RWPE2 (cell line): ENCODE measurements around the gene PKLR.
"Not testable (repeated sequence)": the region's sequence is repeated elsewhere in the genome, so short reads cannot be mapped to it uniquely, and the experiment has no call there.

Source experiments
- ATAC-seq: fragments of 200-7000 bp; cut with Tn5 transposase; 3 replicates; pipeline ENCODE4 v1.9.1; 2021; ENCODE audit warnings: low read depth
- DNase-seq: peaks from one replicate; pipeline ENCODE4 v3.0.0-alpha.2; 2020; ENCODE audit warnings: low spot score
- H3K27ac ChIP-seq: fragments of 450-650 bp; 2 replicates; pipeline ENCODE4 v1.5.1; 2017; ENCODE audit warnings: mild to moderate bottlenecking; ENCODE audit not compliant: poor library complexity, severe bottlenecking
- H3K27me3 ChIP-seq: fragments of 250-450 bp; sonication (Bioruptor Pico); 2 replicates; pipeline ENCODE4 v1.5.1; 2021; ENCODE audit warnings: mild to moderate bottlenecking, moderate library complexity; ENCODE audit not compliant: insufficient read depth, poor library complexity, severe bottlenecking
- H3K36me3 ChIP-seq: fragments of 250-450 bp; sonication (Bioruptor Pico); 2 replicates; pipeline ENCODE4 v1.5.1; 2020; ENCODE audit warnings: low read depth, mild to moderate bottlenecking, moderate library complexity
- H3K4me1 ChIP-seq: fragments of 250-450 bp; sonication (Bioruptor Pico); 2 replicates; pipeline ENCODE4 v1.5.1; 2021; ENCODE audit warnings: mild to moderate bottlenecking, moderate library complexity; ENCODE audit not compliant: insufficient read depth, poor library complexity, severe bottlenecking
- H3K4me3 ChIP-seq: fragments of 250-450 bp; sonication (Bioruptor Pico); 2 replicates; pipeline ENCODE4 v1.5.1; 2021; ENCODE audit warnings: mild to moderate bottlenecking, moderate library complexity; ENCODE audit not compliant: severe bottlenecking
- H3K9me3 ChIP-seq: fragments of 250-450 bp; sonication (Bioruptor Pico); 2 replicates; pipeline ENCODE4 v1.5.1; 2021; ENCODE audit warnings: mild to moderate bottlenecking, moderate library complexity; ENCODE audit not compliant: severe bottlenecking
- TF ChIP-seq, protein P1 (sequence below): fragments of 450-650 bp; IDR thresholded peaks from one replicate; pipeline ENCODE4 v1.5.1; 2017; ENCODE audit warnings: mild to moderate bottlenecking, moderate library complexity; ENCODE audit not compliant: poor library complexity, severe bottlenecking

The PKLR gene

DNA sequence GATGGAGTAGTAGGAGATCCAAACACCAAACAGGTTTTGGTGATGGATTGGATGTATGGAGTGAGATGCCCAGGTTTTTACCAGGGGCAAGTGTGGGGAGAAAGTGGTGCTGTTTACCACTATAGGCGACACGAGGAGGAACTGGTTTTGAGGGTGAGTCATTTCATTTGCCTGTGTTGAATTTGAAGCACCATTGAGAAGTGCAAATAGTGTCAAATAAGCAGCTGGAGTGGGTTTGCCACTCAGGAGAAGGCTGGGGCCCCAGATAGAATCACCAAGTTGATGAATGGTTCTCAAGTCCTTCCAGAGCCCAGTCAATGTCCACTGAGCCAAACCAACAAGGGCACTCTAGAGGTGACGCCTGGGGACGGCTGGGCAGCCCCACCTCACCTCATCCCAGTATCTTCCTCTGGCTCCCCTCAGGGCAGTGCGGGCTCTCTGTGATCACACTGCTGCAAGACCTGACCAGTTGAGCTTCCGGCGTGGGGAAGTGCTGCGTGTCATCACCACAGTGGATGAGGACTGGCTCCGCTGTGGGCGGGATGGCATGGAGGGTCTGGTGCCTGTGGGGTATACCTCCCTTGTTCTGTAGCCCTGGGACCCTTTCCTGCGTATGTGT is 28.9 kb upstream of the PKLR start:
- ATAC-seq = no peak
- Histone ChIP-seq H3K9me3 (no peaks in the 10 kb centered on the region), H3K36me3 (peaks cover 36% of the 10 kb centered on the region), H3K27me3 (no peaks in the 10 kb centered on the region), H3K27ac (no peak overlapping the region), H3K4me3 (no peak overlapping the region), H3K4me1 (no peaks in the 10 kb centered on the region)
- DNase-seq = no peak
- TF ChIP-seq, protein P1, sequence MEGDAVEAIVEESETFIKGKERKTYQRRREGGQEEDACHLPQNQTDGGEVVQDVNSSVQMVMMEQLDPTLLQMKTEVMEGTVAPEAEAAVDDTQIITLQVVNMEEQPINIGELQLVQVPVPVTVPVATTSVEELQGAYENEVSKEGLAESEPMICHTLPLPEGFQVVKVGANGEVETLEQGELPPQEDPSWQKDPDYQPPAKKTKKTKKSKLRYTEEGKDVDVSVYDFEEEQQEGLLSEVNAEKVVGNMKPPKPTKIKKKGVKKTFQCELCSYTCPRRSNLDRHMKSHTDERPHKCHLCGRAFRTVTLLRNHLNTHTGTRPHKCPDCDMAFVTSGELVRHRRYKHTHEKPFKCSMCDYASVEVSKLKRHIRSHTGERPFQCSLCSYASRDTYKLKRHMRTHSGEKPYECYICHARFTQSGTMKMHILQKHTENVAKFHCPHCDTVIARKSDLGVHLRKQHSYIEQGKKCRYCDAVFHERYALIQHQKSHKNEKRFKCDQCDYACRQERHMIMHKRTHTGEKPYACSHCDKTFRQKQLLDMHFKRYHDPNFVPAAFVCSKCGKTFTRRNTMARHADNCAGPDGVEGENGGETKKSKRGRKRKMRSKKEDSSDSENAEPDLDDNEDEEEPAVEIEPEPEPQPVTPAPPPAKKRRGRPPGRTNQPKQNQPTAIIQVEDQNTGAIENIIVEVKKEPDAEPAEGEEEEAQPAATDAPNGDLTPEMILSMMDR = no peak

DNA sequence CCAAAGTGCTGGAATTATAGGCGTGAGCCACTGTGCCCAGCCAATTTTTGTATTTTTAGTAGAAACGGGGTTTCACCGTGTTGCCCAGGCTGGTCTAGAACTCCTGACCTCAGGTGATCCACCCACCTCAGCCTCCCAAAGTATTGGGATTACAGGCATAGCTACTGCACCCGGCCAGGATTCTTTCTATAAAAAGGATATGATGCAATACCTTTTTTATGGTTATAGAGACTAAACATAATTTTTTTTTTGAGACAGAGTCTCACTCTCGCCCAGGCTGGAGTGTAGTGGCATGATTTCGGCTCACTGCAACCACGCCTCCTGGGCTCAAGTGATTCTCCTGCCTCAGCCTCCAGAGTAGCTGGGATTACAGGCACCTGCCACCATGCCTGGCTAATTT is 27.6 kb upstream of the PKLR start:
- H3K9me3 ChIP-seq, H3K4me1 ChIP-seq, H3K27ac ChIP-seq, ATAC-seq, H3K27me3 ChIP-seq, H3K4me3 ChIP-seq, DNase-seq: not testable (repeated sequence)
- H3K36me3 ChIP-seq = peaks cover 36% of the 10 kb centered on the region

DNA sequence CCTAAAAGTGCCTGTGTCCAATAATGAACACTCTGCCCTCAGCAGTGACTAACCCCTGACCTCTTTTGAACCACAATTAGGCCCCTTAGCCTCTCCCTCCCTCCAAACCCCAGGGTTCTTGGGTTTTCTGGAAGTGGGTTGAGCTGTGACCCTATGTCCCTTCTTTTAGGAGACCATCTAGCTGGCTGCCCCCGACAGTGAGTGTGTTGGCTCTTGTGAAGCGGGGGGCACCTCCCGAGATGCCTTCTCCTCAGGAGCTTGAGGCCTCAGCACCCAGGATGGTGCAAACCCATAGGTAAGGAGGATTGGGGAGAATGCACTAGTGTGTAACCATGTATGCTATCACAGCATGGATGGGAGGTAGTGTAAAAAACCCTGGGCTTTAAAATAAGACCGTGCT is 26.7 kb upstream of the PKLR start:
- H3K27me3 ChIP-seq = no peaks in the 10 kb centered on the region
- no peaks in the 10 kb centered on the region for H3K4me1 ChIP-seq
- no peak overlapping the region for H3K27ac ChIP-seq
- no peak overlapping the region for H3K4me3 ChIP-seq
- H3K9me3 ChIP-seq = no peaks in the 10 kb centered on the region
- DNase-seq = no peak
- peaks cover 31% of the 10 kb centered on the region for H3K36me3 ChIP-seq
- ATAC-seq = no peak
- TF ChIP-seq, protein P1 = no peak

DNA sequence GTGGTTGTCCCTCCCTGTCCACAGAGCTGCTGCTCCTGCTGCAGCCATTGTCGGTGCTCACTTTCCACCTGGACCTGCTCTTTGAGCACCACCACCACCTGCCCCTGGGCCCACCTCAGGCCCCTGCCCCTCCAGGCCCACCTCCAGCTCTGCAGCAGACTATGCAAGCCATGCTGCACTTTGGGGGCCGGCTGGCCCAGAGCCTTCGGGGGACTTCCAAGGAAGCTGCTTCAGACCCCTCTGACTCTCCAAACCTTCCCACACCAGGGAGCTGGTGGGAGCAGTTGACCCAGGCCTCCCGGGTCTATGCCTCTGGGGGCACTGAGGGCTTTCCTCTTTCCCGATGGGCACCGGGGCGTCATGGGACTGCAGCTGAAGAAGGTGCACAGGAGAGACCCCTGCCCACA is 25.4 kb upstream of the PKLR start:
- no peak for DNase-seq
- Histone ChIP-seq H3K36me3 (peaks cover 31% of the 10 kb centered on the region), H3K4me3 (no peak overlapping the region), H3K27me3 (no peaks in the 10 kb centered on the region), H3K4me1 (no peaks in the 10 kb centered on the region), H3K9me3 (no peaks in the 10 kb centered on the region), H3K27ac (no peak overlapping the region)
- TF ChIP-seq, protein P1 = no peak
- ATAC-seq = no peak

DNA sequence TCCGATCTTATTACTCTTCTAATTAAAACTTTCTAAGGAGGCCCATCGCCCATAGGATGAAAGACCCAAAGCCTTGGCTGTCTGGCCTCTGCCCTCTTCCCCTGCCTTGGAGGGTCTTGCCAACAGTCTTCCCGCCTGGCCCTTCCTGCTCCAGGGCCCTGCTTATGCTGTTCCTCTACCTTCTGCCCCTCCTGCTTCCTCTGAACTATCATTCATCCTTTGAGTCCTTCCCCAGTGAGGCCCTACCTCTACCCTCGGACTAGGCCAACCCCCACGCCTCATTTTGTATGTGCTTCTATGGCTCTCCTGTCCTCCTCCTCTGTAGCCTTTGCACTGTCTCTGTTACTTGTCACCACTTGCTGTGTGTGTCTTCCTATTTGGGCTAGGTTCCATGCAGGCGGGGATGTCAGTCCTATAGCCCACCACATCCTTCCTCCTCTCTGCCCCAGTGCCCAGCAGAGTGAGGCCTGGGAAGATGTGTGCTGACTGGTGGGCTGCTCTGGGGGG is 24.8 kb upstream of the PKLR start:
- DNase-seq (no peak), ATAC-seq (no peak)
- Histone ChIP-seq H3K27ac (peak overlapping the region; percentile 83), H3K4me3 (no peak overlapping the region), H3K4me1 (no peaks in the 10 kb centered on the region), H3K36me3 (peaks cover 30% of the 10 kb centered on the region), H3K9me3 (no peaks in the 10 kb centered on the region), H3K27me3 (no peaks in the 10 kb centered on the region)
- TF ChIP-seq, protein P1 = no peak
